Measurements from ENCODE around the gene TRIP11.

GRCh38 chr14:91918186-91918883 is 121.5 kb downstream of the TRIP11 start:
- no peak for TF ChIP-seq EZH2 (IDR thresholded peaks at IDR 0.05; ENCODE audit: borderline replicate concordance, insufficient read depth, low read length, poor library complexity, severe bottlenecking)
- TF ChIP-seq POLR2AphosphoS5 (IDR thresholded peaks at IDR 0.05), result no peak
- TF ChIP-seq CTCF (IDR thresholded peaks at IDR 0.05; ENCODE audit: poor library complexity, severe bottlenecking), result no peak
- no peak for TF ChIP-seq RAD21 (conservative IDR thresholded peaks at IDR 0.05)

All from neural cell (in vitro differentiated cells).